GM21367 (cell line): ENCODE measurements around the gene CLEC14A.

Source experiments
- ATAC-seq: cut with Tn5 transposase; IDR thresholded peaks from one replicate; pipeline ENCODE4 v1.9.1; 2021; ENCODE audit not compliant: unreplicated experiment

Gene CLEC14A

GRCh38 chr14:38248321-38249028 is 7.4 kb downstream of the CLEC14A start:
- ATAC-seq: no peak

- no peak for ATAC-seq
Measured at GRCh38 chr14:38243696-38244240, 12.1 kb downstream of the CLEC14A start.

- no peak for ATAC-seq
Measured at GRCh38 chr14:38238878-38239277, 17.0 kb downstream of the CLEC14A start.

- ATAC-seq: no peak
Measured at GRCh38 chr14:38238332-38238731, 17.6 kb downstream of the CLEC14A start.

- no peak for ATAC-seq
Measured at GRCh38 chr14:38233218-38233617, 22.7 kb downstream of the CLEC14A start.

- ATAC-seq: no peak
Measured at GRCh38 chr14:38226366-38226765, 29.5 kb downstream of the CLEC14A start.

GRCh38 chr14:38225946-38226345 is 29.9 kb downstream of the CLEC14A start:
- ATAC-seq: no peak

GRCh38 chr14:38224338-38224737 is 31.6 kb downstream of the CLEC14A start:
- ATAC-seq: no peak

- no peak for ATAC-seq
Measured at GRCh38 chr14:38221077-38221476, 34.8 kb downstream of the CLEC14A start.

- ATAC-seq: no peak
Measured at GRCh38 chr14:38217553-38217952, 38.3 kb downstream of the CLEC14A start.

GRCh38 chr14:38213001-38213400 is 42.9 kb downstream of the CLEC14A start:
- no peak for ATAC-seq

- ATAC-seq: no peak
Measured at GRCh38 chr14:38212111-38212510, 43.8 kb downstream of the CLEC14A start.

GRCh38 chr14:38211255-38211735 is 44.6 kb downstream of the CLEC14A start:
- ATAC-seq: no peak

GRCh38 chr14:38210587-38211216 is 45.2 kb downstream of the CLEC14A start:
- ATAC-seq: no peak

- ATAC-seq: no peak
Measured at GRCh38 chr14:38209572-38210557, 46.0 kb downstream of the CLEC14A start.

GRCh38 chr14:38208618-38209562 is 47.0 kb downstream of the CLEC14A start:
- ATAC-seq: no peak

- no peak for ATAC-seq
Measured at GRCh38 chr14:38207736-38208617, 47.9 kb downstream of the CLEC14A start, which contains the start of gene SSTR1. TSS of gene SSTR1 (plus strand) at chr14:38207904. CDS start at chr14:38209390, 1,486 bp downstream.

- no peak for ATAC-seq
Measured at GRCh38 chr14:38207377-38207735, 48.5 kb downstream of the CLEC14A start.
